Brain microvascular endothelial cell (primary cell): ENCODE data around the gene TNPO1.

Source experiments
- DNase-seq: peaks from one replicate; pipeline ENCODE4 v3.0.0-alpha.2; 2020
- H3K27ac ChIP-seq: fragments of 250-450 bp; sonication (Bioruptor Pico); 2 replicates; pipeline ENCODE4 v1.5.1; 2020; ENCODE audit warnings: mild to moderate bottlenecking, moderate library complexity
- H3K27me3 ChIP-seq: fragments of 250-450 bp; sonication (Bioruptor Pico); replicated peaks from 2 replicates; pipeline ENCODE4 v1.5.1; 2020; ENCODE audit warnings: mild to moderate bottlenecking
- H3K36me3 ChIP-seq: fragments of 250-450 bp; sonication (Bioruptor Pico); replicated peaks from 2 replicates; pipeline ENCODE4 v1.5.1; 2020; ENCODE audit warnings: mild to moderate bottlenecking
- H3K4me3 ChIP-seq: 2 replicates; pipeline ENCODE4 v1.5.1; 2011; ENCODE audit warnings: low read depth, mild to moderate bottlenecking, control low read depth, low read length, moderate library complexity
- CTCF ChIP-seq: IDR thresholded peaks from 2 replicates; pipeline ENCODE4 v1.5.1; 2011; ENCODE audit warnings: low read depth, mild to moderate bottlenecking, moderate library complexity, low read length, control low read depth, inconsistent platforms; ENCODE audit errors: missing control alignments
- in situ Hi-C: cut with HindIII; loops from 2 replicates; pipeline ENCODE4 v1.10.0; 2017; ENCODE audit warnings: low sequenced_read_pairs, low pct_ligation_motif_present

TNPO1 gene

GRCh38 chr5:72836810-72837209 is 20.3 kb downstream of the TNPO1 start:
- H3K4me3 ChIP-seq, result no peak overlapping the region
- H3K27ac ChIP-seq, result no peak overlapping the region
- in situ Hi-C loops, result loop anchor here (25.0 kb wide), 1 partner anchor 475 kb away; no protein-coding TSS in a partner anchor
- DNase-seq, result no peak
- TF ChIP-seq CTCF, result no peak
- H3K36me3 ChIP-seq, result no peaks in the 10 kb centered on the region
- H3K27me3 ChIP-seq, result no peaks in the 10 kb centered on the region

- no peak for TF ChIP-seq CTCF
- no peaks in the 10 kb centered on the region for H3K36me3 ChIP-seq
- no peak overlapping the region for H3K4me3 ChIP-seq
- in situ Hi-C loops, result loop anchor here (25.0 kb wide), 1 partner anchor 475 kb away; no protein-coding TSS in a partner anchor
- no peaks in the 10 kb centered on the region for H3K27me3 ChIP-seq
- no peak overlapping the region for H3K27ac ChIP-seq
- no peak for DNase-seq
Observed at GRCh38 chr5:72837524-72838096, 21.1 kb downstream of the TNPO1 start.

DNA sequence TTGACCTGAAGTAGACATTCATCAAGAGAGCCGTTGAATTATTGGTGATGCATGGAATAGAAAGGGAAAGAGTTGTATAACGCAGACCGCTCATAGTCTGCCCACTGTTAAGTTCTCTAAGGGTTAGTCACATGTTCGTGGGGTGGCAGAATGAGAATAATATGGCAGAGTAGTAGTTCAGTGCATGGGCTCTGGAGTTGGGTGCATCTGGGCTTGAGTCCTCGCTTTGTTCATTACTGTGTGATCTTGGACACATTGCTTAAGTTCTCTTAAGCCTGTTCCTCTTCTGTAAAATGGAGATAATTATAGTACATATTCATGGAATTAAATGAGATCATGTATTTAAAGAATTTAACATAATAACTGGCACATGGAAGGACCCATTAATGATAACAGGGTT is 23.6 kb downstream of the TNPO1 start:
- no peak for TF ChIP-seq CTCF
- Histone ChIP-seq H3K36me3 (no peaks in the 10 kb centered on the region), H3K4me3 (no peak overlapping the region), H3K27ac (no peak overlapping the region), H3K27me3 (no peaks in the 10 kb centered on the region)
- in situ Hi-C loops, result loop anchor here (25.0 kb wide), 1 partner anchor 478 kb away; no protein-coding TSS in a partner anchor
- no peak for DNase-seq

DNA sequence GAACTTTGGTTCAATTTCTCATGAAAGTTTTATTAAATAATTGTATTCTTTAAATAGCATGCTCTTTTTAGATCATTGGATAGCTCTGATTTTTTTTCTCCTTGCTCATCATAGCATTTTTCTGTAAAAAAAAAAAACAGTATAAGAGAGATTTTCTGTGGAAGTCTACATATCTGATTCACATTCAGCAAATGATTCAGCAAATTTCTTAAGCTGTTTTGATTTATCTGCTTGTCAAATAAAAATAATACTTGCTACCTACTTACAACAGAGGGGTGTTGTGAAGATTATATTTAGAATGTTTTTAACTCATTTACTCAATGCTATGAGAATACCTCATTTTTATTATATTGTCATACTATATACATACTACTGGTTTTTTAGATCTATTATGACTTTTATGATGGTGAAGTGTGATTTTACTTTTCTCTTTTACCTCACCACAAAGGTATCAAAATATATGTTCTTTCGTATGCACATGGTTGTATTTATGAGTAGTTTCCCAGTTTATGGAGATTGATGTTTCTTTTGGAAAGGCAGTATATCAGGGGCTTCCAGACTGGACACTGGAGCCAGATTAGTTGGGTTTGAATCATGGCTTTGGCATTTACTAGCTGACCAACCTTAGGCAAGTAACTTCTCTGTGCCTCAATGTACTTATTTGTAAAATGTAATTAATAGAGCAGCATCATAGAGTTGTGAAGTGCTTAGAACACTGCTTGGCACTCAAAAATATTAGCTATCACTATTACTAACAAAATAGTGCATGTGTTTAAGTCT is 25.5 kb downstream of the TNPO1 start:
- H3K4me3 ChIP-seq, result no peak overlapping the region
- no peaks in the 10 kb centered on the region for H3K27me3 ChIP-seq
- H3K36me3 ChIP-seq, result no peaks in the 10 kb centered on the region
- no peak for TF ChIP-seq CTCF
- H3K27ac ChIP-seq, result peak overlapping the region; percentile 67
- peak; percentile 41 for DNase-seq
- in situ Hi-C loops, result loop anchor here (25.0 kb wide), 1 partner anchor 480 kb away; no protein-coding TSS in a partner anchor

DNA sequence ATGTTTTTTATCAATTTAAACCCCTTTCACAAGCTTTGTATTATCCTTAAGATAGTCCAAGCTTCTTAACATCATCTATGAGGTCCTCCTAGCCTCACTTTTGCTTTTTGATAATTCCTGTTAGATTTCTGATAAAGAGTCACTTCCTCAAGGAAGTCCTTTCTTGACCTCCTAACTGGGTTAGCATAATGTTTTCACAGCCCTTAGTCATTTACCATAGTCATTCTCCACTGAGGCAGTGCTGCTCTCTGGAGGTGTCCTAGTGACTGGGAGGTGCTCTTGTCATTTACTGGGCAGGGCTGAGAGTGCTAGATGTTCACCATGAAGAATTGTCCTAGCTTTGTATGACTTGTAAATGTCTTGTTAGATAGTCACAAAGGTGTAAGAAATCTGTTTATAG is 26.4 kb downstream of the TNPO1 start:
- in situ Hi-C loops, result loop anchor here (25.0 kb wide), 1 partner anchor 481 kb away; no protein-coding TSS in a partner anchor
- H3K27ac ChIP-seq, result peak overlapping the region; percentile 67
- peak; percentile 62 for DNase-seq

More for the DNA sequence above, 26.4 kb downstream of the TNPO1 start:
- H3K27me3 ChIP-seq, result no peaks in the 10 kb centered on the region
- H3K4me3 ChIP-seq, result no peak overlapping the region
- no peaks in the 10 kb centered on the region for H3K36me3 ChIP-seq
- TF ChIP-seq CTCF, result peak; percentile 54
